ENCODE data around the gene AKAP7.

AKAP7 gene

GRCh38 chr6:131096786-131097185 lies 38.5 kb upstream of the AKAP7 start:
- no peak overlapping the region for H3K4me3 ChIP-seq (ENCODE audit: insufficient read depth, low read length, poor library complexity, severe bottlenecking)
- no peaks in the 10 kb centered on the region for H3K36me3 ChIP-seq (ENCODE audit: low read length)
- no peak overlapping the region for H3K27ac ChIP-seq (ENCODE audit: low read depth, low read length)
- no peaks in the 10 kb centered on the region for H3K9me3 ChIP-seq (ENCODE audit: insufficient read depth, low read length)
- TF ChIP-seq CTCF (IDR thresholded peaks at IDR 0.05; ENCODE audit: insufficient read depth, low read length, poor library complexity, severe bottlenecking) (no peak), EZH2phosphoT487 (conservative IDR thresholded peaks at IDR 0.05; ENCODE audit: low read length) (no peak)
- no peaks in the 10 kb centered on the region for H3K27me3 ChIP-seq (ENCODE audit: low read length)
- no peaks in the 10 kb centered on the region for H3F3A ChIP-seq (ENCODE audit: insufficient read depth)
- no peak overlapping the region for H3K9ac ChIP-seq (ENCODE audit: low read length)
- no peak overlapping the region for H3K4me2 ChIP-seq (ENCODE audit: low read depth, low read length, poor library complexity, severe bottlenecking)
- no peaks in the 10 kb centered on the region for H4K20me1 ChIP-seq (ENCODE audit: low read depth, low read length)
- H3K9me2 ChIP-seq (replicated peaks; ENCODE audit: insufficient read depth, low read length) = no peaks in the 10 kb centered on the region
- H2AFZ ChIP-seq (ENCODE audit: low read depth, low read length, severe bottlenecking) = no peak overlapping the region
- H3K79me2 ChIP-seq (ENCODE audit: insufficient read depth, low read length) = no peaks in the 10 kb centered on the region

- H3K79me2 ChIP-seq (ENCODE audit: insufficient read depth, low read length) = no peaks in the 10 kb centered on the region
- H3K27me3 ChIP-seq (ENCODE audit: low read length) = no peaks in the 10 kb centered on the region
- no peaks in the 10 kb centered on the region for H3K9me3 ChIP-seq (ENCODE audit: insufficient read depth, low read length)
- H3K4me2 ChIP-seq (ENCODE audit: low read depth, low read length, poor library complexity, severe bottlenecking) = no peak overlapping the region
- H4K20me1 ChIP-seq (ENCODE audit: low read depth, low read length) = no peaks in the 10 kb centered on the region
- no peak overlapping the region for H3K4me3 ChIP-seq (ENCODE audit: insufficient read depth, low read length, poor library complexity, severe bottlenecking)
- H3K9ac ChIP-seq (ENCODE audit: low read length) = no peak overlapping the region
- H3K36me3 ChIP-seq (ENCODE audit: low read length) = no peaks in the 10 kb centered on the region
- H3F3A ChIP-seq (ENCODE audit: insufficient read depth) = no peaks in the 10 kb centered on the region
- no peak overlapping the region for H2AFZ ChIP-seq (ENCODE audit: low read depth, low read length, severe bottlenecking)
- H3K27ac ChIP-seq (ENCODE audit: low read depth, low read length) = no peak overlapping the region
- TF ChIP-seq CTCF (IDR thresholded peaks at IDR 0.05; ENCODE audit: insufficient read depth, low read length, poor library complexity, severe bottlenecking) = no peak
- TF ChIP-seq EZH2phosphoT487 (conservative IDR thresholded peaks at IDR 0.05; ENCODE audit: low read length) = no peak
- H3K9me2 ChIP-seq (replicated peaks; ENCODE audit: insufficient read depth, low read length) = no peaks in the 10 kb centered on the region
Measured at GRCh38 chr6:131101911-131102680, 33.2 kb upstream of the AKAP7 start.

GRCh38 chr6:131103296-131103695 lies 32.0 kb upstream of the AKAP7 start:
- H3K9me2 ChIP-seq (replicated peaks; ENCODE audit: insufficient read depth, low read length) = no peaks in the 10 kb centered on the region
- no peak overlapping the region for H3K4me3 ChIP-seq (ENCODE audit: insufficient read depth, low read length, poor library complexity, severe bottlenecking)
- H3K9me3 ChIP-seq (ENCODE audit: insufficient read depth, low read length) = no peaks in the 10 kb centered on the region
- no peaks in the 10 kb centered on the region for H3F3A ChIP-seq (ENCODE audit: insufficient read depth)
- no peaks in the 10 kb centered on the region for H3K36me3 ChIP-seq (ENCODE audit: low read length)
- H2AFZ ChIP-seq (ENCODE audit: low read depth, low read length, severe bottlenecking) = no peak overlapping the region
- H3K9ac ChIP-seq (ENCODE audit: low read length) = no peak overlapping the region
- TF ChIP-seq EZH2phosphoT487 (conservative IDR thresholded peaks at IDR 0.05; ENCODE audit: low read length) (no peak), CTCF (IDR thresholded peaks at IDR 0.05; ENCODE audit: insufficient read depth, low read length, poor library complexity, severe bottlenecking) (no peak)
- no peak overlapping the region for H3K4me2 ChIP-seq (ENCODE audit: low read depth, low read length, poor library complexity, severe bottlenecking)
- no peaks in the 10 kb centered on the region for H3K27me3 ChIP-seq (ENCODE audit: low read length)
- no peaks in the 10 kb centered on the region for H4K20me1 ChIP-seq (ENCODE audit: low read depth, low read length)
- no peaks in the 10 kb centered on the region for H3K79me2 ChIP-seq (ENCODE audit: insufficient read depth, low read length)
- no peak overlapping the region for H3K27ac ChIP-seq (ENCODE audit: low read depth, low read length)

Data from SU-DHL-6 (cell line).